Forelimb muscle (tissue), 1 donor: Measurements from ENCODE around the gene ZNF792. TPM values are rescaled to one million over a fixed set of nuclear protein-coding genes. Genes with fewer than 3 reads are reported as not detected.
"Not testable (repeated sequence)": the region's sequence is repeated elsewhere in the genome, so short reads cannot be mapped to it uniquely, and the experiment has no call there.

ENCODE experiments used
- DNase-seq: peaks from one replicate; pipeline ENCODE4 v3.0.0-alpha.2; 2013; ENCODE audit warnings: low read depth
- polyA plus RNA-seq: library from polyadenylated mRNA; unstranded; fragments of 120-200 nt; gene quantifications from one replicate; pipeline ENCODE4 v1.2.1, GENCODE V29; 2013; ENCODE audit not compliant: insufficient read length

Gene ZNF792
- polyA plus RNA-seq, 1 donor = 2.0 TPM

GRCh38 chr19:34925278-34925855, 38.7 kb downstream of the ZNF792 start:
- no peak for DNase-seq

GRCh38 chr19:34920090-34920786, 43.8 kb downstream of the ZNF792 start:
- DNase-seq = not testable (repeated sequence)

GRCh38 chr19:34918190-34918589, 45.8 kb downstream of the ZNF792 start:
- DNase-seq = no peak

GRCh38 chr19:34917144-34917543, 46.9 kb downstream of the ZNF792 start:
- not testable (repeated sequence) for DNase-seq

- DNase-seq = no peak
These were observed 53.3 kb downstream of the ZNF792 start for GRCh38 chr19:34910770-34911169.

Other genes with a start within 250 kb of the ZNF792 start
- gene ZNF181, start 230.0 kb downstream of the ZNF792 start, polyA plus RNA-seq = 14.9 TPM
- 6.4 TPM for gene ZNF599, start 191.0 kb downstream of the ZNF792 start, polyA plus RNA-seq
- gene ZNF30, start 37.3 kb downstream of the ZNF792 start, polyA plus RNA-seq = 3.6 TPM
- 41.0 TPM for gene GRAMD1A, start 36.1 kb upstream of the ZNF792 start, polyA plus RNA-seq
- gene SCN1B, start 66.2 kb upstream of the ZNF792 start, polyA plus RNA-seq = 6.3 TPM
- 0.23 TPM for gene HPN, start 77.5 kb upstream of the ZNF792 start, polyA plus RNA-seq
- 0.42 TPM for gene FXYD3, start 151.6 kb upstream of the ZNF792 start, polyA plus RNA-seq
- gene LGI4, start 170.8 kb upstream of the ZNF792 start, polyA plus RNA-seq = 9.0 TPM
- 261 TPM for gene FXYD1, start 174.6 kb upstream of the ZNF792 start, polyA plus RNA-seq
- 1.0 TPM for gene FXYD7, start 179.0 kb upstream of the ZNF792 start, polyA plus RNA-seq
- 16.2 TPM for gene FXYD5, start 190.5 kb upstream of the ZNF792 start, polyA plus RNA-seq